Skeletal muscle satellite cell (primary cell): ENCODE data around the gene SLC12A3. TPM values are rescaled to one million over a fixed set of nuclear protein-coding genes. Genes with fewer than 3 reads are reported as not detected.

Source experiments
- H3K27me3 ChIP-seq: 2 replicates; pipeline ENCODE4 v1.7.0; 2013; ENCODE audit warnings: low read length; ENCODE audit not compliant: control insufficient read depth, insufficient read depth
- H3K36me3 ChIP-seq: 2 replicates; pipeline ENCODE4 v1.7.0; 2013; ENCODE audit warnings: mild to moderate bottlenecking, control low read depth, low read length; ENCODE audit not compliant: insufficient read depth
- H3K4me1 ChIP-seq: 2 replicates; pipeline ENCODE4 v1.7.0; 2013; ENCODE audit warnings: low read length; ENCODE audit not compliant: control insufficient read depth, insufficient read depth
- H3K4me2 ChIP-seq: 2 replicates; pipeline ENCODE4 v1.7.0; 2013; ENCODE audit warnings: mild to moderate bottlenecking, low read length
- H3K4me3 ChIP-seq: 2 replicates; pipeline ENCODE4 v1.7.0; 2013; ENCODE audit warnings: low read length
- H3K9ac ChIP-seq: 2 replicates; pipeline ENCODE4 v1.7.0; 2013; ENCODE audit warnings: mild to moderate bottlenecking, low read depth, low read length, moderate library complexity
- H3K9me3 ChIP-seq: replicated peaks from 2 replicates; pipeline ENCODE4 v1.7.0; 2013; ENCODE audit warnings: mild to moderate bottlenecking, control low read depth, low read length
- total RNA-seq: library from RNA; depleted of rRNA; stranded (reverse); fragments of >200 nt; gene quantifications from 2 replicates; pipeline ENCODE4 v1.2.3, GENCODE V29; 2012; rRNA removed

The SLC12A3 gene, protein sequence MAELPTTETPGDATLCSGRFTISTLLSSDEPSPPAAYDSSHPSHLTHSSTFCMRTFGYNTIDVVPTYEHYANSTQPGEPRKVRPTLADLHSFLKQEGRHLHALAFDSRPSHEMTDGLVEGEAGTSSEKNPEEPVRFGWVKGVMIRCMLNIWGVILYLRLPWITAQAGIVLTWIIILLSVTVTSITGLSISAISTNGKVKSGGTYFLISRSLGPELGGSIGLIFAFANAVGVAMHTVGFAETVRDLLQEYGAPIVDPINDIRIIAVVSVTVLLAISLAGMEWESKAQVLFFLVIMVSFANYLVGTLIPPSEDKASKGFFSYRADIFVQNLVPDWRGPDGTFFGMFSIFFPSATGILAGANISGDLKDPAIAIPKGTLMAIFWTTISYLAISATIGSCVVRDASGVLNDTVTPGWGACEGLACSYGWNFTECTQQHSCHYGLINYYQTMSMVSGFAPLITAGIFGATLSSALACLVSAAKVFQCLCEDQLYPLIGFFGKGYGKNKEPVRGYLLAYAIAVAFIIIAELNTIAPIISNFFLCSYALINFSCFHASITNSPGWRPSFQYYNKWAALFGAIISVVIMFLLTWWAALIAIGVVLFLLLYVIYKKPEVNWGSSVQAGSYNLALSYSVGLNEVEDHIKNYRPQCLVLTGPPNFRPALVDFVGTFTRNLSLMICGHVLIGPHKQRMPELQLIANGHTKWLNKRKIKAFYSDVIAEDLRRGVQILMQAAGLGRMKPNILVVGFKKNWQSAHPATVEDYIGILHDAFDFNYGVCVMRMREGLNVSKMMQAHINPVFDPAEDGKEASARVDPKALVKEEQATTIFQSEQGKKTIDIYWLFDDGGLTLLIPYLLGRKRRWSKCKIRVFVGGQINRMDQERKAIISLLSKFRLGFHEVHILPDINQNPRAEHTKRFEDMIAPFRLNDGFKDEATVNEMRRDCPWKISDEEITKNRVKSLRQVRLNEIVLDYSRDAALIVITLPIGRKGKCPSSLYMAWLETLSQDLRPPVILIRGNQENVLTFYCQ
- not detected in 2 replicates for total RNA-seq

DNA sequence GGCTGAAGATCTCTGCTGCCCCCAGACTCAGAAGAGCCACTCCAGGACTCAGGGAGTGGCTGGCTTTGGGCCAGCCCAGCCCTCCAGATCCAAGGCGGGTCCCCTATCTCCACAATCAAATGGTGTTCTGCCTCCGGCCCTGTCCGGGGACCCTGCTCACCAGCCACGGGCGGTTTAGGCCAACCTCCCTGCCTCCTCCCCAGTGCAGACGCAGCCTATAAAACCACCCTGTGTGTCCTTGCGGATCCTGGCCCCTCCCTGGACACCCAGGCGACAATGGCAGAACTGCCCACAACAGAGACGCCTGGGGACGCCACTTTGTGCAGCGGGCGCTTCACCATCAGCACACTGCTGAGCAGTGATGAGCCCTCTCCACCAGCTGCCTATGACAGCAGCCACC lies at the start of gene SLC12A3:
TSS of gene SLC12A3 (plus strand) at position 248 of the 400 bp plus-strand sequence. CDS start at position 277, 29 bp downstream.
- Histone ChIP-seq H3K4me3 (no peak within 1 kb of the TSS), H3K9ac (no peak within 1 kb of the TSS), H3K9me3 (no peaks in the 10 kb centered on the region), H3K4me1 (no peaks in the 10 kb centered on the region), H3K36me3 (no peaks in the 10 kb centered on the region), H3K27me3 (no peaks in the 10 kb centered on the region), H3K4me2 (no peak within 1 kb of the TSS)

DNA sequence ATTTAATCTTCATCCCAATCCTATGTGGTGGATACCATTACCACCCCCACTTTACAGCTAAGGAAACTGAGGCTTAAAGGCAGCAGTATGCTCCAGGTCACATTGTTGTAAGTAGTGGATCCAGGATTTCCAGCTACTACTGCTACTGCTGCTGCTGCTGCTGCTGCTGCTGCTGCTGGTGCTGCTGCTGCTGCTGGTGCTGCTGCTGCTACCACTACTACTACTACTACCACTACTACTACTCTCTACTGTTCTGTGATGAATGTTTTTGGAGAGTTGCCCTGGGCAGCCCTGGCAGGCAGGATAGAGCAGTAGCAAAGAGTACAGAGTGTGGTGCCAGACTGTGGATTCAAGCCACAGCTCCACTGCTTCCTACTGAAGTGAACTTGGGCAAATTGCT lies 49.3 kb upstream of the SLC12A3 start:
- H3K4me2 ChIP-seq: no peak overlapping the region
- H3K4me1 ChIP-seq: peaks cover 7% of the 10 kb centered on the region
- H3K36me3 ChIP-seq: peaks cover 16% of the 10 kb centered on the region
- H3K4me3 ChIP-seq: no peak overlapping the region
- no peak overlapping the region for H3K9ac ChIP-seq
- H3K27me3 ChIP-seq: no peaks in the 10 kb centered on the region
- H3K9me3 ChIP-seq: no peaks in the 10 kb centered on the region

DNA sequence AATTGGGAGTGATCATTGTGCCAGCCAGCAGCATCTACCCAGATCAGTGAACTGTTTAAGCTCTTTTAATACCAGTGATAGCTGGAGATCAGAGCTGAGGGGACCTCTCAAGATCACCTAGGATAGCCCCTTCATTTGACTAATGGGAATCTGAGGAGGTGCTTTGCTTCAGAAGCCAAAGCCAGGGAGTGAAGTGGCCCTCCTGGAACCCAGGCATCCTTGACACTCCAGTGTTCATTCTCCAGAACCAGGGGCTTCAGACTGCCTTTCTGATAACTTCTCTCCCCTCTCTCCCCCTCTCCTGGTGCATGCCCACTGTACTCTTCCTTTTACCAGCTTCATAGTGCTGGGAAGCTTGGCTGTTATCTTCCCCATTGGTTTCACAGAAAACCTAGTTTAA lies 48.0 kb upstream of the SLC12A3 start:
- no peak overlapping the region for H3K4me2 ChIP-seq
- H3K4me1 ChIP-seq: peaks cover 7% of the 10 kb centered on the region
- no peaks in the 10 kb centered on the region for H3K27me3 ChIP-seq
- H3K4me3 ChIP-seq: no peak overlapping the region
- peaks cover 19% of the 10 kb centered on the region for H3K36me3 ChIP-seq
- H3K9me3 ChIP-seq: no peaks in the 10 kb centered on the region
- H3K9ac ChIP-seq: no peak overlapping the region

DNA sequence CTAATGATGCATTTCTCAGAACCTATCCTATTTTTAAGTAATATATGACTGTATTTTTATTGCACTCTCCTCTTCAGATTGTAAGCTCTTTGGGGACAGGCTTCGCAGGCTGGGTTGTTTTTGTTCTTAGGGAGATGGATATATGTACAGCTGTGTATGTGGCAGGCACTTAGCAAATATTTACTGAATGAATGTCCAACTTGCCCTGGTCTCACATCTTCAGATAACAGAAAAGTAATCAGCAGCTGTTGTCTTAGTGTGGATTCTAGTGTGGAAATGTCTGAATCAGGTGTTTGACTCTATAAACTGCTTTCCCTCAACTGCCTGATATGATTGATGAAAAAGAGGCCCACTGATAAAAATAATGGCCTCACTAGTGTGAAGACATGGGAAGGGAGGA lies 47.1 kb upstream of the SLC12A3 start:
- no peak overlapping the region for H3K4me2 ChIP-seq
- H3K4me3 ChIP-seq: no peak overlapping the region
- no peak overlapping the region for H3K9ac ChIP-seq
- peaks cover 20% of the 10 kb centered on the region for H3K36me3 ChIP-seq
- no peaks in the 10 kb centered on the region for H3K27me3 ChIP-seq
- peaks cover 2% of the 10 kb centered on the region for H3K4me1 ChIP-seq
- H3K9me3 ChIP-seq: no peaks in the 10 kb centered on the region

DNA sequence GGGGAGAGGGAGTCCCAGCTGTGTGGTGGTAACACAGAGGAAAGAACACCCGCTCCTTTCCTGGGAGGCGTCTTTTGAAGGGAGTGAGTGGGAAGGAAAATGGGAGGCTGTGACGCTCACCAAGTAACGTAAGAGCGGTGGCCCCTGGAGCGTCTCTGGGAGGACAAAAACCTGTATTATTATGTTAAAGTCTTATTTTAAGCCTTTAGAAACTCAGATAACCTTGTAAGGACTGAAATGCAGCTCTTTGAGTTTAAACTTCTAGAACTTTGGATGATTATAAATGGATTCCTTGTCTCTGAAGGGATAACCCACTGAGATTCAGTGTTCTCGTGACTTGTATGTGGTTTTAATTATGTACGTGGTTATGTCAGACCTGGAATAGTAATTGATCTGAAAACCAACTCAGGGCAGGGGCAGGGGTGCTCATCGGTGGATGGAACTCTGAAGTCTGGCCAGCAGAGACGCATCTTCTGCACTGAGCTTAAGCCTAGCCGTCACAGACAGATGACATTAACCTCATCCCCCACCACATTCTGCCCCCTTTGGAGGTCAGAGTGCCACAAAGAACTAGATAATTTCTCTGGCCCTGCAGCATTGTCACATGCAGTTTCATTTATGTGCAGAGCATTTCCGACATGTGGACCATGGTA lies 41.8 kb upstream of the SLC12A3 start:
- Histone ChIP-seq H3K4me1 (no peaks in the 10 kb centered on the region), H3K4me3 (no peak overlapping the region), H3K36me3 (peaks cover 35% of the 10 kb centered on the region), H3K9me3 (no peaks in the 10 kb centered on the region), H3K27me3 (no peaks in the 10 kb centered on the region), H3K9ac (no peak overlapping the region), H3K4me2 (no peak overlapping the region)

DNA sequence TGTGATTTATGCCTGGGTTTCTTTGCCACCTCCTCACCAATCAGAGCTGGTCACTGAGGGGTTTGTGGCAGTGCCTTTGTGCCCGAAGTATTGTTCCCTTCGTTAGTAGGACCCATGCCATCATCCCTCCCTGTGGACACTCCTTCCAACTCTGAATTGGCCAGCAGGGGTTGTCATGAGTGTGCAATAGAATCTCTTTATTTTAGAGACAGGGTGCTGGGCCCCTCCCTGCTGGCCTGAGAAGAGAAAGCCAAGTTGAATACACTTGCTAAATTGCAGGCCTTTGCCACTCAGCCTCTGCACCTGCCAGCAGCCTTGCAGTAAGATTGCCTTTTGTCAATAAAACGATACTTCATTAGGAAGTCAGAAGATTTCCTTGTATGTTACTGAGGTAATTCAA lies 40.7 kb upstream of the SLC12A3 start:
- no peaks in the 10 kb centered on the region for H3K4me1 ChIP-seq
- no peak overlapping the region for H3K4me3 ChIP-seq
- H3K9ac ChIP-seq: no peak overlapping the region
- H3K4me2 ChIP-seq: no peak overlapping the region
- no peaks in the 10 kb centered on the region for H3K9me3 ChIP-seq
- H3K36me3 ChIP-seq: peaks cover 36% of the 10 kb centered on the region
- no peaks in the 10 kb centered on the region for H3K27me3 ChIP-seq

DNA sequence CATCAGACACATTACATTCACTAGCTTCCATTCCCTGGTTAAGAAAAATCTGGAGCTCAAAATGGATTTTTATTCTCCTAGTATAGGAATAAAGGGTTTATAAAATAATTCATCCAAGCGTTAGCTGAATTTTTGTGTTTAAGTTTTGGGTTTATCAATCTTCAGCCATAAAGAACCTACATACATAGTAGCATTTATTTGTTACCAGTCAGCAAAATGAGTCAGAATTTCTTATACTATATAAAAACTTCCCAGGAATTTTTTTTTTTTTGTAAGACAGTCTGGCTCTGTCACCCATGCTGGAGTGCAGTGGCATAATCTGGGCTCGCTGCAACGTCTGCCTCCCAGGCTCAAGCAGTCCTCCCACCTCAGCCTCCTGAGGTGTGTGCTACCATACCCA lies 40.2 kb upstream of the SLC12A3 start:
- no peaks in the 10 kb centered on the region for H3K4me1 ChIP-seq
- H3K36me3 ChIP-seq: peaks cover 37% of the 10 kb centered on the region
- no peak overlapping the region for H3K9ac ChIP-seq
- H3K4me2 ChIP-seq: no peak overlapping the region
- H3K9me3 ChIP-seq: no peaks in the 10 kb centered on the region
- no peak overlapping the region for H3K4me3 ChIP-seq
- no peaks in the 10 kb centered on the region for H3K27me3 ChIP-seq

DNA sequence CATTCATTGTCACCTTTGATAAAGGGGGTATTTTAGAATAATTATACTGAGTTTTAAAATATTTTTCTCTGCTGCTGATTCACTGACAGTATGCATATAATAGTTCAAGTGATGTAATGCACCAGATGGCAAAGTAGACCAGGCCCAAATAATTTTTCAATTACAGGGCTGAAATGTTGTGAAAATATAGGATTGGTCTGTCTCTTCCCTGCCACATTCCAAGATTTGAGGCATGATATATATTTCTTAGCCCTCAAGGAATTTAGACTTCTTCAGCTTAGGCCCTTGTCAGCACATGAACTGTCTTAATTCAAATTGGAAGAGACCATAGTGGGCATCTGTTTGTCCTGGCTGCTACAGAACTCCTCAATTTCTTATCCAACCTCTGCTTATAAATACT lies 39.2 kb upstream of the SLC12A3 start:
- Histone ChIP-seq H3K4me3 (no peak overlapping the region), H3K4me2 (no peak overlapping the region), H3K9me3 (no peaks in the 10 kb centered on the region), H3K9ac (no peak overlapping the region), H3K27me3 (no peaks in the 10 kb centered on the region), H3K4me1 (no peaks in the 10 kb centered on the region), H3K36me3 (peaks cover 41% of the 10 kb centered on the region)

DNA sequence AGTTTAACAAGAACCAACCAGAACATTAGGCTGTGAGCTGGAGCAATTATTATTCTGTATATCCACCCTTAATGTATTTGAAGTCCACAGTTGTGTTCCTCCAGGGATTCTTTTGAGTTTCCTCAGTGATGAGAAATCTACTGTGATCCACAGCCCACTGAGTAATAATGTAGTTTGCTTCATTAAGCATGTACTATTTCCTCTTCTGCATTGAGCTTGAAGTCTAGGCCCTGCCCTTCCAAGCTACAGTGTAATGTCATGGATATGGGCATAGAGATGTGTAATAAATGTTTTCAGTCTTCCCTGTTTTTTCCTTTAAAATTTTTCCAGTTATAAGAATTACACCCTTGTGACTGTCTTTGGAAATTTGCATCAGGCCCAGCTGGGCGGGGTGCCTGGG lies 36.4 kb upstream of the SLC12A3 start:
- no peak overlapping the region for H3K9ac ChIP-seq
- H3K9me3 ChIP-seq: no peaks in the 10 kb centered on the region
- no peak overlapping the region for H3K4me2 ChIP-seq
- no peaks in the 10 kb centered on the region for H3K27me3 ChIP-seq
- no peak overlapping the region for H3K4me3 ChIP-seq
- H3K36me3 ChIP-seq: peaks cover 55% of the 10 kb centered on the region
- no peaks in the 10 kb centered on the region for H3K4me1 ChIP-seq

DNA sequence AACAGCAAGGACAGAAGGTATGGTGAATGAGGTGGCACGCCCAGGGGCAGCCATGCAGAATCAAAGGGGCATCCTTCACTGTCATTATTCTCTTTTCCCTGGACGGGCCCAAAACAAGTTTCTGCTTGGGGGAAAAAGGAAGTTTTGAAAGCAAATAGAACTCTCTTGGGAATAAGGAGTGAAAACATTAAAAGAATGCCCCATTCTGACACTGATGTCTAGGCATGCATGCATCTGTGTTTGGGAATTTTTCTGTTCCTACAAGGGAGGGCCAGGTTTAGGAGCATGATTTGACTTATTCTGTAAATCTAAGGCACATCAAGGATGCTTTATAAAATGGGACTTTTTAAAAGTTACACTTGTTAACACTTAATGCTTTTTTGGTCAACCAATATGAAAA lies 34.3 kb upstream of the SLC12A3 start:
- Histone ChIP-seq H3K9me3 (no peaks in the 10 kb centered on the region), H3K36me3 (peaks cover 68% of the 10 kb centered on the region), H3K4me3 (no peak overlapping the region)

DNA sequence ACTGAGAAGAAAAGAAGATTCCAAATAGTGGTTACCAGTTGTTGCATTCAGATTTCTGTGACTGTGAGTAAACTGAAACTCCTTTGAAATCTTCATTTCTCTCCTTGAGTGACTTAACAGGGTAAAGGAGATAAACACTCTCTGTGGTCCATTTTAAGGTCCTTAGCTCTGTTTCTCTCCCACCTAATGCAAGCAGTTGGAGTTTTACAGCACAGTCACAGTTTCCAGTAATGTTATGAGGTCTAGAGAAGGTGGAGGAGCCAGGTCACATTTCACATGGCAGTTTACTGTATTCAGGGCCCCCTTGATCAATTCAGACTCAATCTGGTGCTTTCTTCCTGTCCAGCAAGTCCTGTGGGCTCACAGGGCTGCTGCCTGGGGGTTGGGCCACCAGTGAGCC lies 32.2 kb upstream of the SLC12A3 start:
- Histone ChIP-seq H3K4me1 (no peaks in the 10 kb centered on the region), H3K36me3 (peaks cover 77% of the 10 kb centered on the region), H3K27me3 (no peaks in the 10 kb centered on the region), H3K4me3 (no peak overlapping the region), H3K9me3 (no peaks in the 10 kb centered on the region), H3K4me2 (no peak overlapping the region), H3K9ac (no peak overlapping the region)

More for the DNA sequence above, 34.3 kb upstream of the SLC12A3 start:
- Histone ChIP-seq H3K9ac (no peak overlapping the region), H3K4me2 (no peak overlapping the region), H3K27me3 (no peaks in the 10 kb centered on the region), H3K4me1 (no peaks in the 10 kb centered on the region)
